Activated CD4-positive, CD25-positive, alpha-beta regulatory T cell treated with anti-CD3 and anti-CD28 coated beads, Interleukin-2, amount 50 U/mL, for 72 hours (primary cell): ENCODE results near the gene IL15RA.
"Not testable (repeated sequence)": the region's sequence is repeated elsewhere in the genome, so short reads cannot be mapped to it uniquely, and the experiment has no call there.

Source experiments
- DNase-seq: peaks from one replicate; pipeline ENCODE4 v3.0.0; 2021

Gene IL15RA

GRCh38 chr10:5949009-5949759 is 28.2 kb downstream of the IL15RA start:
- no peak for DNase-seq

GRCh38 chr10:5948208-5948585 is 29.1 kb downstream of the IL15RA start:
- DNase-seq: no peak

GRCh38 chr10:5947471-5948207 is 29.7 kb downstream of the IL15RA start:
- no peak for DNase-seq

- DNase-seq: no peak
Observed at GRCh38 chr10:5946786-5947185, 30.6 kb downstream of the IL15RA start.

- DNase-seq: not testable (repeated sequence)
Observed at GRCh38 chr10:5946419-5946775, 30.9 kb downstream of the IL15RA start.

- no peak for DNase-seq
Observed at GRCh38 chr10:5945561-5946418, 31.6 kb downstream of the IL15RA start.

GRCh38 chr10:5945190-5945509 is 32.2 kb downstream of the IL15RA start:
- DNase-seq: no peak

- no peak for DNase-seq
Observed at GRCh38 chr10:5944389-5945189, 32.8 kb downstream of the IL15RA start.

- no peak for DNase-seq
Observed at GRCh38 chr10:5943536-5943935, 33.8 kb downstream of the IL15RA start.

GRCh38 chr10:5942474-5942873 is 34.9 kb downstream of the IL15RA start:
- no peak for DNase-seq

- no peak for DNase-seq
Observed at GRCh38 chr10:5942001-5942400, 35.3 kb downstream of the IL15RA start.

GRCh38 chr10:5941579-5941978 is 35.8 kb downstream of the IL15RA start:
- no peak for DNase-seq

- DNase-seq: no peak
Observed at GRCh38 chr10:5940807-5941218, 36.5 kb downstream of the IL15RA start.

- no peak for DNase-seq
Observed at GRCh38 chr10:5938291-5938690, 39.1 kb downstream of the IL15RA start.

GRCh38 chr10:5937016-5937415 is 40.3 kb downstream of the IL15RA start:
- no peak for DNase-seq

- DNase-seq: no peak
Observed at GRCh38 chr10:5935628-5936027, 41.7 kb downstream of the IL15RA start.

- no peak for DNase-seq
Observed at GRCh38 chr10:5933909-5934546, 43.3 kb downstream of the IL15RA start.

GRCh38 chr10:5932345-5932744 is 45.0 kb downstream of the IL15RA start:
- DNase-seq: no peak

- no peak for DNase-seq
Observed at GRCh38 chr10:5930272-5930671, 47.1 kb downstream of the IL15RA start.

GRCh38 chr10:5929442-5929841 is 47.9 kb downstream of the IL15RA start:
- no peak for DNase-seq

GRCh38 chr10:5927306-5927705 is 50.0 kb downstream of the IL15RA start:
- no peak for DNase-seq

GRCh38 chr10:5924889-5925288 is 52.5 kb downstream of the IL15RA start:
- no peak for DNase-seq
